H1 (cell line): Measurements from ENCODE around the gene CX3CR1. TPM values are rescaled to one million over a fixed set of nuclear protein-coding genes. Genes with fewer than 3 reads are reported as not detected.

Source experiments
- CTCF ChIA-PET: fragments of 300-600 bp; sonication (Branson Sonifier 250); formaldehyde crosslinking; loops from one replicate; lab custom pipeline; 2021; ENCODE audit not compliant: partially characterized antibody; lab: Charles Lee
- POLR2A ChIA-PET: fragments of 300-600 bp; sonication (Branson Sonifier 250); formaldehyde crosslinking; loops from one replicate; lab custom pipeline; 2021; ENCODE audit warnings: inconsistent platforms; ENCODE audit not compliant: partially characterized antibody; lab: Charles Lee
- DNase-seq, 2 experiments: peaks; one replicate each; pipeline versions ENCODE4 v3.0.0 to v3.0.0-alpha.2; 2010 to 2022; ENCODE audit warnings: low spot score in 2 of 2, low read depth in 1 of 2, mixed read lengths in 1 of 2
- FAIRE-seq: peaks from 2 replicates; lab custom pipeline; 2011; peaks lifted over from hg19 to GRCh38; lab: Jason Lieb, UNC
- H2AFZ ChIP-seq: 2 replicates; pipeline ENCODE4 v1.8.1; 2012; ENCODE audit warnings: low read length, inconsistent platforms
- H2AK5ac ChIP-seq: 2 replicates; pipeline ENCODE4 v1.6.1; 2013; ENCODE audit warnings: low read depth, low read length
- H2BK120ac ChIP-seq: replicated peaks from 2 replicates; pipeline ENCODE3; 2013; ENCODE audit warnings: low read depth, low read length, inconsistent platforms
- H2BK12ac ChIP-seq: 2 replicates; pipeline ENCODE4 v1.6.1; 2013; ENCODE audit warnings: low read depth, low read length
- H2BK15ac ChIP-seq: 2 replicates; pipeline ENCODE4 v1.6.1; 2013; ENCODE audit warnings: low read length
- H2BK20ac ChIP-seq: 2 replicates; pipeline ENCODE4 v1.6.1; 2013; ENCODE audit warnings: low read length
- H2BK5ac ChIP-seq: 2 replicates; pipeline ENCODE4 v1.6.1; 2013; ENCODE audit warnings: low read depth, low read length
- H3K14ac ChIP-seq: 2 replicates; pipeline ENCODE4 v1.6.1; 2013; ENCODE audit warnings: inconsistent platforms; ENCODE audit not compliant: insufficient read length
- H3K18ac ChIP-seq: 2 replicates; pipeline ENCODE4 v1.6.1; 2013; ENCODE audit warnings: low read length; ENCODE audit errors: extremely low read depth
- H3K23ac ChIP-seq: 2 replicates; pipeline ENCODE4 v1.6.1; 2013; ENCODE audit warnings: inconsistent platforms; ENCODE audit not compliant: insufficient read length
- H3K23me2 ChIP-seq: 2 replicates; pipeline ENCODE4 v1.6.1; 2013; ENCODE audit warnings: low read depth, low read length
- H3K27ac ChIP-seq: 2 replicates; pipeline ENCODE4 v1.6.1; 2011; ENCODE audit warnings: low read depth, low read length, inconsistent platforms
- H3K27me3 ChIP-seq, 4 experiments: replicated peaks in 1 of 4; 1 replicate in 1 of 4; 2 replicates in 3 of 4; pipeline versions ENCODE4 v1.6.1 to v1.8.1; 2011 to 2013; ENCODE audit warnings: low read length in 3 of 4, mild to moderate bottlenecking in 3 of 4, inconsistent platforms in 2 of 4, mixed read lengths in 2 of 4, moderate library complexity in 1 of 4; ENCODE audit not compliant: control insufficient read depth in 3 of 4, insufficient read depth in 3 of 4; ENCODE audit errors: extremely low read depth in 1 of 4
- H3K36me3 ChIP-seq, 4 experiments: 2 replicates each; pipeline versions ENCODE4 v1.6.1 to v1.8.1; 2011 to 2013; ENCODE audit warnings: mild to moderate bottlenecking in 4 of 4, low read length in 3 of 4, moderate library complexity in 2 of 4, control low read depth in 1 of 4, inconsistent platforms in 1 of 4; ENCODE audit not compliant: insufficient read depth in 4 of 4, control insufficient read depth in 2 of 4
- H3K4ac ChIP-seq: replicated peaks from 2 replicates; pipeline ENCODE3; 2013; ENCODE audit warnings: low read length, low read depth, mixed read lengths, inconsistent platforms; ENCODE audit not compliant: insufficient read length
- H3K4me1 ChIP-seq, 4 experiments: replicated peaks in 1 of 4; 1 replicate in 1 of 4; 2 replicates in 3 of 4; pipeline versions ENCODE4 v1.6.1 to v1.8.1; 2011 to 2013; ENCODE audit warnings: low read length in 3 of 4, inconsistent platforms in 2 of 4, mixed read lengths in 1 of 4; ENCODE audit not compliant: insufficient read depth in 4 of 4, control insufficient read depth in 3 of 4
- H3K4me2 ChIP-seq, 2 experiments: 2 replicates each; pipeline versions ENCODE4 v1.6.1 to v1.8.1; 2011 to 2013; ENCODE audit warnings: low read depth in 2 of 2, low read length in 2 of 2, control low read depth in 1 of 2, inconsistent platforms in 1 of 2, mild to moderate bottlenecking in 1 of 2; ENCODE audit not compliant: insufficient read depth in 1 of 2
- H3K4me3 ChIP-seq, 4 experiments: fragments of 200-600, 300-600 bp in 1 of 4; sonication (generic), shearing (Covaris generic), sonication (Bioruptor Twin) in 1 of 4; 2 replicates each; pipeline versions ENCODE4 v1.5.1 to v1.8.1; 2011 to 2016; ENCODE audit warnings: low read length in 4 of 4, low read depth in 3 of 4, control low read depth in 2 of 4, inconsistent platforms in 2 of 4, mild to moderate bottlenecking in 2 of 4, mixed read lengths in 1 of 4, moderate library complexity in 1 of 4; ENCODE audit not compliant: insufficient read depth in 2 of 4; ENCODE audit errors: extremely low read depth in 1 of 4
- H3K56ac ChIP-seq: replicated peaks from 2 replicates; pipeline ENCODE3; 2013; ENCODE audit warnings: low read depth, mild to moderate bottlenecking, mixed read lengths, low read length, inconsistent platforms; ENCODE audit not compliant: insufficient read length
- H3K79me1 ChIP-seq: 2 replicates; pipeline ENCODE4 v1.6.1; 2013; ENCODE audit warnings: low read depth, low read length, control low read depth
- H3K79me2 ChIP-seq, 2 experiments: 2 replicates each; pipeline versions ENCODE4 v1.6.1 to v1.8.1; 2012 to 2013; ENCODE audit warnings: low read length in 2 of 2, mild to moderate bottlenecking in 2 of 2, inconsistent platforms in 1 of 2; ENCODE audit not compliant: insufficient read depth in 2 of 2, control insufficient read depth in 1 of 2
- H3K9ac ChIP-seq, 4 experiments: replicated peaks in 1 of 4; 1 replicate in 1 of 4; 2 replicates in 3 of 4; pipeline versions ENCODE4 v1.6.1 to v1.8.1; 2011 to 2013; ENCODE audit warnings: low read depth in 3 of 4, low read length in 3 of 4, control low read depth in 2 of 4, mild to moderate bottlenecking in 2 of 4, moderate library complexity in 2 of 4, inconsistent platforms in 1 of 4; ENCODE audit errors: extremely low read depth in 1 of 4
- H3K9me3 ChIP-seq, 2 experiments: 2 replicates each; pipeline versions ENCODE4 v1.6.1 to v1.8.1; 2012 to 2013; ENCODE audit warnings: mild to moderate bottlenecking in 2 of 2, moderate library complexity in 2 of 2, control low read depth in 1 of 2, inconsistent platforms in 1 of 2, low read depth in 1 of 2, low read length in 1 of 2, mixed read lengths in 1 of 2; ENCODE audit not compliant: insufficient read depth in 2 of 2
- H4K20me1 ChIP-seq, 2 experiments: replicated peaks in 1 of 2; 2 replicates each; pipeline versions ENCODE3 to v1.8.1; 2011 to 2013; ENCODE audit warnings: inconsistent platforms in 2 of 2, low read length in 2 of 2, mild to moderate bottlenecking in 1 of 2; ENCODE audit not compliant: insufficient read depth in 2 of 2, control insufficient read depth in 1 of 2
- H4K5ac ChIP-seq: 2 replicates; pipeline ENCODE4 v1.6.1; 2013; ENCODE audit warnings: low read length, low read depth, mixed read lengths, inconsistent platforms; ENCODE audit not compliant: insufficient read length
- H4K8ac ChIP-seq: 2 replicates; pipeline ENCODE4 v1.8.0; 2013; ENCODE audit warnings: mild to moderate bottlenecking, moderate library complexity, low read length, inconsistent platforms; ENCODE audit not compliant: insufficient read depth; ENCODE audit errors: extremely low read depth
- H4K91ac ChIP-seq: replicated peaks from 2 replicates; pipeline ENCODE3; 2013; ENCODE audit warnings: low read length, mixed read lengths, inconsistent platforms; ENCODE audit not compliant: insufficient read length
- RAD21 ChIP-seq, 2 experiments: IDR thresholded peaks in 1 of 2; conservative IDR thresholded peaks in 1 of 2; 2 replicates each; pipeline ENCODE4 v1.6.1; 2011; ENCODE audit warnings: low read depth in 2 of 2, low read length in 2 of 2, improper control_type of control experiment in 1 of 2, inconsistent platforms in 1 of 2, mild to moderate bottlenecking in 1 of 2, moderate library complexity in 1 of 2
- WGBS, 2 experiments: shearing (Covaris generic) in 1 of 2; methylation state at CpG; one replicate each; pipeline versions ENCODE4 v1.1.6 to v1.1.7; 2013 to 2015; ENCODE audit warnings: low lambda C conversion rate in 2 of 2, mixed read lengths in 2 of 2, inconsistent platforms in 1 of 2, low coverage in 1 of 2, missing lambda C conversion rate in 1 of 2; ENCODE audit not compliant: insufficient replicate concordance in 2 of 2, insufficient coverage in 1 of 2, insufficient read length in 1 of 2; ENCODE audit errors: extremely low coverage in 1 of 2, missing lambda C conversion rate in 1 of 2; 5-methylcytosine and 5-hydroxymethylcytosine counted together
- polyA plus RNA-seq, 7 experiments: library from polyadenylated mRNA; depleted of rRNA in 3 of 7; stranded (reverse) in 5 of 7; unstranded in 2 of 7; fragments of >200 nt in 5 of 7; fragments of 200-250 nt in 2 of 7; gene quantifications; 1 replicate in 5 of 7; 2 replicates in 1 of 7; 4 replicates in 1 of 7; pipeline versions ENCODE4 v1.2.1 to v1.2.3, GENCODE V29; 2011 to 2013; ENCODE audit warnings: missing spikeins in 2 of 7, mixed read lengths in 2 of 7
- total RNA-seq: library from RNA; stranded (reverse); fragmentation: NEBNext Ultra II Directional; extraction: Animal tissue kit (Norgen Biotek cat#: 25700); gene quantifications from 2 replicates; pipeline ENCODE4 v1.2.1, GENCODE V29; 2021
- TF ChIP-seq, protein P1 (sequence below): IDR thresholded peaks from 2 replicates; pipeline ENCODE4 v1.6.1; 2011; ENCODE audit warnings: low read depth, mild to moderate bottlenecking, low read length; ENCODE audit not compliant: insufficient read depth

CX3CR1 gene
- total and polyA plus RNA-seq, 2 of the 8 experiments (the other 6 are each of a cell fraction or from before 2014, with no cell fraction given), result 0.08 TPM; not detected in 1

DNA sequence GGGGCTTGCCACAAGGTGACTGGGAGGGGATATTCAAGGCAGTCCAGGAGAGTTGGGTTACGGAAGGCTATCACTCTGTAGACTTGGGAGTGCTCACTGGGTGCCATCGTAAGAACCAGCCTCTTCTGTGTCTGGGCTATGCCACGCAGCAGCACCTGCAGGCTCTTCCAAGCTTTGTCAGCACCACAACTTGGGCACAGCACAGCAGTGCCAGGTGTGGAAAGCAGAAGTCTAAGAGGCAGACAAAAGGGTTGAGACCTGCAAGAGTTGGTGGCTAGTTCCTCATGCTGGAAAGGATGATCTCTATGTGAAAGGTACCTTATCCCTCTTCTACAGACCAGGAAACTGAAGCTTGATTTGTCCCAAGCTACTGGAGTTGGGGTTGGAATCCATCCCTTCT is 15.8 kb downstream of the CX3CR1 start:
- Histone ChIP-seq H3K4me3 (no peak overlapping the region), H2BK20ac (no peak overlapping the region), H3K23me2 (no peaks in the 10 kb centered on the region), H3K9me3 (no peaks in the 10 kb centered on the region), H3K9ac (no peak overlapping the region), H2AK5ac (no peak overlapping the region), H2AFZ (no peak overlapping the region), H3K27me3 (no peaks in the 10 kb centered on the region), H4K20me1 (no peaks in the 10 kb centered on the region), H3K18ac (no peak overlapping the region), H3K79me2 (no peaks in the 10 kb centered on the region), H3K4ac (no peak overlapping the region), H3K36me3 (no peaks in the 10 kb centered on the region), H2BK5ac (no peak overlapping the region), H3K79me1 (no peaks in the 10 kb centered on the region), H3K56ac (no peak overlapping the region), H3K23ac (no peak overlapping the region), H2BK120ac (no peak overlapping the region), H3K14ac (no peak overlapping the region), H3K4me1 (no peaks in the 10 kb centered on the region), H4K5ac (no peak overlapping the region), H4K91ac (no peak overlapping the region), H2BK15ac (no peak overlapping the region), H2BK12ac (no peak overlapping the region), H4K8ac (no peak overlapping the region), H3K4me2 (no peak overlapping the region), H3K27ac (no peak overlapping the region)
- CTCF ChIA-PET, result interaction anchor here (0.9 to 4.3 kb wide), 9 partner anchors 8 to 138 kb away, joined by 3 to 30 read pairs (median 7); no protein-coding TSS in a partner anchor
- DNase-seq (no peak), FAIRE-seq (no peak)
- TF ChIP-seq, protein P1, sequence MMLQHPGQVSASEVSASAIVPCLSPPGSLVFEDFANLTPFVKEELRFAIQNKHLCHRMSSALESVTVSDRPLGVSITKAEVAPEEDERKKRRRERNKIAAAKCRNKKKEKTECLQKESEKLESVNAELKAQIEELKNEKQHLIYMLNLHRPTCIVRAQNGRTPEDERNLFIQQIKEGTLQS, result no peak
- no peak for TF ChIP-seq RAD21 (IDR thresholded peaks at IDR 0.05 in 1 of 2, conservative IDR thresholded peaks at IDR 0.05 in 1 of 2; ENCODE audit: low read depth in 2 of 2, low read length in 2 of 2)
- POLR2A ChIA-PET, result no interaction called here
- WGBS, 2 experiments, result 97% methylated on average over 3 of the region's 3 CpGs; no CpG with 5 or more reads in 1 of the 2 experiments
